ENCODE measurements around the gene IBSP.

Gene IBSP

DNA sequence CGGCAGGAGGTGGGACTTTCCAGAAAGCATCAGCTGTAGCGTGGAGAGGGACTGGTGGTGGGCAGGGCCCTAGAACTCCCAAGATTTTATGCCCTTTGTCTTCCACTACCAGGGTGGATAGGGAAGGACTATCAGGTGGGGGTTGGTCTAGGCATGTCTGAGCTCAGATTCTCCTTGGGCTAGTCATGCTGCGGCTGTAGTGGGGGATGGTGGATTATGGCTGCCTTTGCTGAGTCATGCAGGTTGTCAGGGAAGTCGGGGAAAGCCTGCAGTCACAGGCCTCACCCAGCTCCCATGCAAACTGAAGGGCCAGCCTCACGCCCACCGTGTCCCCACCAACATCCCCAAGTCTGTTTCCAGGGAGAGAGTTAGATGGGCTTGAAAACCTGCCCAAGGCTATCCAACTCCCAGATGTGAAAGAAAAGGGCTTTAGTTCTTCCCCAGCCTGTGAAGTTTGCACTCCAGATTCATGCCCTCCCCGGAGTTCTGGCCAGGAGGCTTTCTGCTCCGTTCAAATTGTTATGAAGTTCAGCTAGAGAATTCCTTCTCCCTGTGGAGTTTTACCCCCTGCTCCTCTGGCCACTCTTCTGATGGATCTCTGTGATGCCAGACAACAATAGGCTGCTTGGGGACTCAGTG lies 20.0 kb downstream of the IBSP start:
- TF ChIP-seq GATA2 (IDR thresholded peaks at IDR 0.05; ENCODE audit: low read depth, low read length), result no peak
- TF ChIP-seq GATA3 (IDR thresholded peaks at IDR 0.05; ENCODE audit: low read depth, low read length), result no peak

DNA sequence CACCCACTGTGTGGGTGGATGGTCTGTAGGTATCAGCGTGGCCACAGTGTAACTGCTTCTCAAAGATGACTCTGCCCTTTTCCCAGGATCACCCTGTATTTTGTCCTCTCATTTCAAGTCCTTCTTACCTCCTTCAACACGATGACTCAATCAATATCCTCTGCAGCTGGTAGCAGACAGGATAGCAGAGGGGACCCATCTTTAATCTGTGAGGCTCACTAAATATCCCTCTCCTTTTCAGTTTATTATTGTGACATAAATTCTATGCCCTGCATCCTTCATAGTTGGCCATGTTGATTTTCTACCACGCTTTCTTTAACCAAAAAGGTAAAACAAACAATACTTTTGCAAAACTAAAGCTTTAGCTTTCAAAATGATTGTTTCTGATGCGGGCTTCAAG lies 23.8 kb downstream of the IBSP start:
- TF ChIP-seq GATA2 (IDR thresholded peaks at IDR 0.05; ENCODE audit: low read depth, low read length) (no peak), GATA3 (IDR thresholded peaks at IDR 0.05; ENCODE audit: low read depth, low read length) (no peak)

- TF ChIP-seq GATA2 (IDR thresholded peaks at IDR 0.05; ENCODE audit: low read depth, low read length), result no peak
- TF ChIP-seq GATA3 (IDR thresholded peaks at IDR 0.05; ENCODE audit: low read depth, low read length), result no peak
These were observed 24.4 kb downstream of the IBSP start for GRCh38 chr4:87823724-87824123.

DNA sequence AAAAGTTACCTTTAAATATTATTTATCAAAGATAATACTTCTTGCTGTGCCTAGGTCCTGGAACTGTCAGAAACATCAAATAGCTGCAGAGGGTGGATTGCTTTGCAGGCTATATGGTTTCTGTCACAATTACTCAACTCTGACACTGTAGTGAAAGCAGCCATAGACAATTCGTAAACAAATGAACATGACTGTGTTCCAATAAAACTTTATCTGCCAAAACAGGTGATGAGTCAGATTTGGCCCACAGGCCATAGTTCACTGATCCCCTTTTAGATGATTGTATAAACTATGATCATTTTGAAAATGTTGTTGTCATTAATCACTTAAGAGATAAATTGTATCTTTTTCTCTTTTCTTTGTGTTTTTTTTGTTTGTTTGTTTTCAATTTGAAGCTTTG lies 25.0 kb downstream of the IBSP start:
- TF ChIP-seq GATA3 (IDR thresholded peaks at IDR 0.05; ENCODE audit: low read depth, low read length), result no peak
- TF ChIP-seq GATA2 (IDR thresholded peaks at IDR 0.05; ENCODE audit: low read depth, low read length), result no peak

- TF ChIP-seq GATA2 (IDR thresholded peaks at IDR 0.05; ENCODE audit: low read depth, low read length) (no peak), GATA3 (IDR thresholded peaks at IDR 0.05; ENCODE audit: low read depth, low read length) (no peak)
These were observed 33.3 kb downstream of the IBSP start, which contains the start of gene MEPE for GRCh38 chr4:87832669-87833068. Gene MEPE, plus strand, starts transcription at chr4:87832969. Its CDS starts 1,746 bp downstream, at chr4:87834715.

- TF ChIP-seq GATA3 (IDR thresholded peaks at IDR 0.05; ENCODE audit: low read depth, low read length) (no peak), GATA2 (IDR thresholded peaks at IDR 0.05; ENCODE audit: low read depth, low read length) (no peak)
These were observed 35.0 kb downstream of the IBSP start for GRCh38 chr4:87834401-87834800.

DNA sequence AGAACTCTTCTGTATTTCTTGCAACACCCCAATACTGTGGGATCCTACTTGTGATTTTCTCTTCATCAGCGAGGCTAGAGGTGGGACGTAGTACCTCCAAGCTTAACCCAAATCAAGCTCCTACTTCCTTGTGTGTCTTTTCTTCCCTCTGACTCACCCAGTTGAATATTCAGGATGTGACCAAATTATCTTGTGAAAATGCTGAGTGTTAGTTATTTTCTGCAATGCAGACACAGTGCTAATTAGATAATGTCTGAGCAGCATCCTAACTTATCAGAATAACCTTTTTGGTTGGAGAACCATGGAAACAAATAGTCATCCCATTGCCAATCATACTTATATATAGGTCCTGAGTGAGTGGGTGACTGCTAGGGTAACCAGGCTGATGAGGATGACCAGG lies 35.8 kb downstream of the IBSP start:
- TF ChIP-seq GATA3 (IDR thresholded peaks at IDR 0.05; ENCODE audit: low read depth, low read length), result no peak

- TF ChIP-seq GATA2 (IDR thresholded peaks at IDR 0.05; ENCODE audit: low read depth, low read length) (no peak), GATA3 (IDR thresholded peaks at IDR 0.05; ENCODE audit: low read depth, low read length) (no peak)
These were observed 36.4 kb downstream of the IBSP start for GRCh38 chr4:87835743-87836142.

DNA sequence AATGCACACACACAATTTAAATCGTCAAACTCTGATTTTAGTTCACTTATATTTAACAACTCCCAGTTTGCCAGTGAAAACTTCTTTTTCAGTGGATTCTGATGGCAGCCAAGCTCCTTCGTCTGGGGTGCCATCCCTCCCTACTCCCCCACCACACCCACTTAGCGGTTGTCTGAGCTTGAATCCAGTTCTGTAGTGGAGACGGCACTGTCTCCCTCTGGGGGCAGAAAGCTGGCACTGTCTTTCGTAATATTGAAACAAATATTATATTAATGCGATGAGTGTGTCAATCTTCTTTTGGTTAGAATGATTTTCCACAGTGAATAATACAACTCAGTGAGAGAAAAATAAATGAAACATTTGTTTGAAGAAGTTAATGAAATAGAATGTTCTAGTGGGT lies 38.9 kb downstream of the IBSP start:
- no peak for TF ChIP-seq GATA2 (IDR thresholded peaks at IDR 0.05; ENCODE audit: low read depth, low read length)

GRCh38 chr4:87838890-87839591 lies 39.7 kb downstream of the IBSP start:
- TF ChIP-seq GATA3 (IDR thresholded peaks at IDR 0.05; ENCODE audit: low read depth, low read length), result no peak

- TF ChIP-seq GATA2 (IDR thresholded peaks at IDR 0.05; ENCODE audit: low read depth, low read length) (no peak), GATA3 (IDR thresholded peaks at IDR 0.05; ENCODE audit: low read depth, low read length) (no peak)
These were observed 40.2 kb downstream of the IBSP start for GRCh38 chr4:87839592-87839946.

GRCh38 chr4:87840149-87840548 lies 40.8 kb downstream of the IBSP start:
- TF ChIP-seq GATA3 (IDR thresholded peaks at IDR 0.05; ENCODE audit: low read depth, low read length) (no peak), GATA2 (IDR thresholded peaks at IDR 0.05; ENCODE audit: low read depth, low read length) (no peak)

GRCh38 chr4:87843936-87844335 lies 44.6 kb downstream of the IBSP start:
- TF ChIP-seq GATA3 (IDR thresholded peaks at IDR 0.05; ENCODE audit: low read depth, low read length) (no peak), GATA2 (IDR thresholded peaks at IDR 0.05; ENCODE audit: low read depth, low read length) (no peak)

- TF ChIP-seq GATA2 (IDR thresholded peaks at IDR 0.05; ENCODE audit: low read depth, low read length) (no peak), GATA3 (IDR thresholded peaks at IDR 0.05; ENCODE audit: low read depth, low read length) (no peak)
These were observed 45.1 kb downstream of the IBSP start for GRCh38 chr4:87844452-87844851.

DNA sequence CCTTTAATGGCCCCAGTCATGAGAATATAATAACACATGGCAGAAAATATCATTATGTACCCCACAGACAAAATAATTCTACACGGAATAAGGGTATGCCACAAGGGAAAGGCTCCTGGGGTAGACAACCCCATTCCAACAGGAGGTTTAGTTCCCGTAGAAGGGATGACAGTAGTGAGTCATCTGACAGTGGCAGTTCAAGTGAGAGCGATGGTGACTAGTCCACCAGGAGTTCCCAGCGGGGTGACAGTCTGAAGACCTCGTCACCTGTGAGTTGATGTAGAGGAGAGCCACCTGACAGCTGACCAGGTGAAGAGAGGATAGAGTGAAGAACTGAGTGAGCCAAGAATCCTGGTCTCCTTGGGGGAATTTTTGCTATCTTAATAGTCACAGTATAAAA lies 46.9 kb downstream of the IBSP start:
- TF ChIP-seq GATA3 (IDR thresholded peaks at IDR 0.05; ENCODE audit: low read depth, low read length) (no peak), GATA2 (IDR thresholded peaks at IDR 0.05; ENCODE audit: low read depth, low read length) (no peak)

Measured in SH-SY5Y (cell line).